Measurements from ENCODE around the gene ROMO1.

DNA sequence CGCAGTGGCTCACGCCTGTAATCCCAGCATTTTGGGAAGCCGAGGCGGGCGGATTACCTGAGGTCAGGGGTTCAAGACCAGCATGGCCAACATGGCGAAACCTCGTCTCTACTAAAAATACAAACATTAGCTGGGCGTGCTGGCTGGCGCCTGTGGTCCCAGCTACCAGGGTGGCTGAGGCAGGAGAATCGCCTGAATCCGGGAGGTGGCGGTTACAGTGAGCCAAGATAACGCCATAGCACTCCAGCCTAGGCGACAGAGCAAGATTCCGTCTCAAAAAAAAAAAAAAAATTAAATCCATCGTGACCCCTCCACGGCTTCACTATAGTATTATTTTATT lies 33.3 kb upstream of the ROMO1 start:
- no peak for TF ChIP-seq POLR2AphosphoS5 (IDR thresholded peaks at IDR 0.05)
- TF ChIP-seq, protein P1, sequence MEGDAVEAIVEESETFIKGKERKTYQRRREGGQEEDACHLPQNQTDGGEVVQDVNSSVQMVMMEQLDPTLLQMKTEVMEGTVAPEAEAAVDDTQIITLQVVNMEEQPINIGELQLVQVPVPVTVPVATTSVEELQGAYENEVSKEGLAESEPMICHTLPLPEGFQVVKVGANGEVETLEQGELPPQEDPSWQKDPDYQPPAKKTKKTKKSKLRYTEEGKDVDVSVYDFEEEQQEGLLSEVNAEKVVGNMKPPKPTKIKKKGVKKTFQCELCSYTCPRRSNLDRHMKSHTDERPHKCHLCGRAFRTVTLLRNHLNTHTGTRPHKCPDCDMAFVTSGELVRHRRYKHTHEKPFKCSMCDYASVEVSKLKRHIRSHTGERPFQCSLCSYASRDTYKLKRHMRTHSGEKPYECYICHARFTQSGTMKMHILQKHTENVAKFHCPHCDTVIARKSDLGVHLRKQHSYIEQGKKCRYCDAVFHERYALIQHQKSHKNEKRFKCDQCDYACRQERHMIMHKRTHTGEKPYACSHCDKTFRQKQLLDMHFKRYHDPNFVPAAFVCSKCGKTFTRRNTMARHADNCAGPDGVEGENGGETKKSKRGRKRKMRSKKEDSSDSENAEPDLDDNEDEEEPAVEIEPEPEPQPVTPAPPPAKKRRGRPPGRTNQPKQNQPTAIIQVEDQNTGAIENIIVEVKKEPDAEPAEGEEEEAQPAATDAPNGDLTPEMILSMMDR (IDR thresholded peaks at IDR 0.05), result no peak
